Endothelial cell of umbilical vein (primary cell): ENCODE measurements around the gene KIF5C. TPM values are rescaled to one million over a fixed set of nuclear protein-coding genes. Genes with fewer than 3 reads are reported as not detected.

Experiments used
- BruUV-seq: library from RNA; stranded (reverse); fragments of 400-500 nt; replicated peaks from 2 replicates; lab custom pipeline; 2021; lab: Mats Ljungman, UMichigan
- CTCF ChIA-PET: fragments of 300-600, 350-600 bp; sonication (Branson Sonifier 250); formaldehyde crosslinking; loops from one replicate; lab custom pipeline; 2021; ENCODE audit warnings: antibody characterized with exemption, inconsistent platforms; lab: Charles Lee
- POLR2A ChIA-PET: fragments of 300-600, 350-600 bp; sonication (Branson Sonifier 250); formaldehyde crosslinking; loops from one replicate; lab custom pipeline; 2021; ENCODE audit warnings: antibody characterized with exemption, inconsistent platforms; lab: Charles Lee
- DNase-seq: peaks from one replicate; pipeline ENCODE4 v3.0.0-alpha.2; 2011; ENCODE audit warnings: low read depth, low spot score
- FAIRE-seq: peaks from 2 replicates; lab custom pipeline; 2011; peaks lifted over from hg19 to GRCh38; lab: Jason Lieb, UNC
- H2AFZ ChIP-seq: 2 replicates; pipeline ENCODE4 v1.6.0; 2012; ENCODE audit warnings: low read depth, low read length, control low read depth, inconsistent platforms
- H3K27ac ChIP-seq: 2 replicates; pipeline ENCODE4 v1.5.1; 2011; ENCODE audit warnings: low read depth, mild to moderate bottlenecking, control low read depth, low read length, moderate library complexity; ENCODE audit not compliant: insufficient read depth
- H3K27me3 ChIP-seq, 2 experiments: 2 replicates each; pipeline versions ENCODE4 v1.6.0 to v1.6.1; 2011; ENCODE audit warnings: low read length in 2 of 2, mixed read lengths in 1 of 2; ENCODE audit not compliant: control insufficient read depth in 2 of 2, insufficient read depth in 2 of 2
- H3K36me3 ChIP-seq, 2 experiments: 2 replicates in 1 of 2; 3 replicates in 1 of 2; pipeline ENCODE4 v1.5.1; 2011; ENCODE audit warnings: low read length in 2 of 2, mild to moderate bottlenecking in 1 of 2, moderate library complexity in 1 of 2; ENCODE audit not compliant: control insufficient read depth in 2 of 2, insufficient read depth in 2 of 2; ENCODE audit errors: extremely low read depth in 1 of 2
- H3K4me1 ChIP-seq: 3 replicates; pipeline ENCODE4 v1.5.1; 2011; ENCODE audit warnings: mild to moderate bottlenecking, low read length; ENCODE audit not compliant: control insufficient read depth, insufficient read depth; ENCODE audit errors: extremely low read depth
- H3K4me2 ChIP-seq: 2 replicates; pipeline ENCODE4 v1.6.1; 2011; ENCODE audit warnings: low read length, control low read depth, mixed read lengths; ENCODE audit not compliant: insufficient read depth
- H3K4me3 ChIP-seq, 3 experiments: fragments of 200-600 bp in 1 of 3; sonication (generic), shearing (Covaris generic) in 1 of 3; replicated peaks in 1 of 3; 2 replicates each; pipeline ENCODE4 v1.5.1; 2011 to 2016; ENCODE audit warnings: control low read depth in 3 of 3, low read length in 3 of 3, mild to moderate bottlenecking in 2 of 3, inconsistent platforms in 1 of 3, low read depth in 1 of 3, moderate library complexity in 1 of 3; ENCODE audit not compliant: insufficient read depth in 1 of 3
- H3K79me2 ChIP-seq: 2 replicates; pipeline ENCODE4 v1.6.0; 2012; ENCODE audit warnings: low read length, inconsistent platforms; ENCODE audit not compliant: control insufficient read depth, insufficient read depth
- H3K9ac ChIP-seq: replicated peaks from 2 replicates; pipeline ENCODE3; 2011; ENCODE audit warnings: low read length, control low read depth; ENCODE audit not compliant: insufficient read depth; ENCODE audit errors: extremely low read depth
- H3K9me1 ChIP-seq: replicated peaks from 3 replicates; pipeline ENCODE4 v1.6.0; 2011; ENCODE audit warnings: mild to moderate bottlenecking, low read length; ENCODE audit not compliant: control insufficient read depth, insufficient read depth; ENCODE audit errors: extremely low read depth
- H3K9me3 ChIP-seq: replicated peaks from 2 replicates; pipeline ENCODE4 v1.5.1; 2012; ENCODE audit warnings: low read length, inconsistent platforms; ENCODE audit not compliant: control insufficient read depth, insufficient read depth
- H4K20me1 ChIP-seq: replicated peaks from 2 replicates; pipeline ENCODE3; 2011; ENCODE audit warnings: mild to moderate bottlenecking, low read length; ENCODE audit not compliant: control insufficient read depth, insufficient read depth; ENCODE audit errors: extremely low read depth
- CTCF ChIP-seq, 2 donors: IDR thresholded peaks; 1 replicate in 1 of 2; 2 replicates in 1 of 2; pipeline ENCODE4 v1.5.1; 2011; ENCODE audit warnings: low read length in 2 of 2, mild to moderate bottlenecking in 2 of 2, moderate library complexity in 2 of 2, control low read depth in 1 of 2, inconsistent platforms in 1 of 2, low read depth in 1 of 2; ENCODE audit not compliant: insufficient read depth in 1 of 2; ENCODE audit errors: extremely low read depth in 1 of 2
- EZH2 ChIP-seq: IDR thresholded peaks from 2 replicates; pipeline ENCODE4 v1.6.1; 2012; ENCODE audit warnings: borderline replicate concordance, low read depth, mild to moderate bottlenecking, moderate library complexity, low read length, inconsistent platforms; ENCODE audit not compliant: severe bottlenecking
- FOS ChIP-seq: IDR thresholded peaks from 2 replicates; pipeline ENCODE4 v1.6.1; 2011; ENCODE audit warnings: mild to moderate bottlenecking, low read length, moderate library complexity, borderline replicate concordance; ENCODE audit not compliant: insufficient read depth
- GATA2 ChIP-seq: IDR thresholded peaks from 2 replicates; pipeline ENCODE4 v1.7.0; 2011; ENCODE audit warnings: low read depth, mild to moderate bottlenecking, moderate library complexity, mixed read lengths, low read length; ENCODE audit not compliant: insufficient read length, insufficient read depth
- JUN ChIP-seq: IDR thresholded peaks from 2 replicates; pipeline ENCODE4 v1.6.1; 2011; ENCODE audit warnings: borderline replicate concordance, low read depth; ENCODE audit not compliant: insufficient read length, insufficient read depth
- POLR2A ChIP-seq: IDR thresholded peaks from 2 replicates; pipeline ENCODE4 v1.6.1; 2012; ENCODE audit warnings: low read depth, mild to moderate bottlenecking, control low read depth, low read length
- POLR2AphosphoS5 ChIP-seq: IDR thresholded peaks from 2 replicates; pipeline ENCODE4 v1.6.1; 2012; ENCODE audit warnings: low read depth, mild to moderate bottlenecking, control low read depth, low read length, moderate library complexity; ENCODE audit not compliant: insufficient read depth
- dilution Hi-C: fragments of 300-500 bp; cut with MboI; formaldehyde crosslinking; loops from one replicate; pipeline ENCODE4 v1.15.0; 2019; ENCODE audit warnings: low sequenced_read_pairs; ENCODE audit not compliant: extremely low pct_ligation_motif_present
- intact Hi-C: fragments of 100-400 bp; cut with micrococcal nuclease; formaldehyde crosslinking; loops from one replicate; pipeline ENCODE4 v1.10.0; 2022
- polyA plus RNA-seq, 4 experiments: library from polyadenylated mRNA; depleted of rRNA in 3 of 4; stranded (reverse) in 3 of 4; unstranded in 1 of 4; fragments of >200 nt; gene quantifications; 2 replicates each; pipeline versions ENCODE4 v1.2.1 to v1.2.3, GENCODE V29; 2011 to 2012; ENCODE audit warnings: missing spikeins in 1 of 4
- total RNA-seq: library from RNA; stranded (reverse); gene quantifications from 2 replicates; pipeline ENCODE4 v1.2.3, GENCODE V29; 2021
- TF ChIP-seq, protein P1 (sequence below): IDR thresholded peaks from 2 replicates; pipeline ENCODE4 v1.6.1; 2011; ENCODE audit not compliant: insufficient read depth, insufficient read length

Gene KIF5C
- total and polyA plus RNA-seq, 2 donors (not counting 3 experiments of a cell fraction or from before 2014, with no cell fraction given), result 0.01 to 0.55 TPM

GRCh38 chr2:148957023-148957422, 82.0 kb downstream of the KIF5C start:
- no peak overlapping the region for H3K4me3 ChIP-seq
- BruUV-seq, result no TSS peak
- H3K27ac ChIP-seq, result no peak overlapping the region
- no peak for TF ChIP-seq EZH2
- no peak for TF ChIP-seq CTCF (IDR thresholded peaks at IDR 0.05; ENCODE audit: extremely low read depth in 1 of 2, insufficient read depth in 1 of 2, low read depth in 1 of 2, low read length in 2 of 2)
- TF ChIP-seq JUN, result no peak
- no peak for TF ChIP-seq POLR2AphosphoS5
- no peak for TF ChIP-seq GATA2
- no peak for TF ChIP-seq POLR2A
- no peak for TF ChIP-seq FOS
- TF ChIP-seq, protein P1, sequence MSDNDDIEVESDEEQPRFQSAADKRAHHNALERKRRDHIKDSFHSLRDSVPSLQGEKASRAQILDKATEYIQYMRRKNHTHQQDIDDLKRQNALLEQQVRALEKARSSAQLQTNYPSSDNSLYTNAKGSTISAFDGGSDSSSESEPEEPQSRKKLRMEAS, result no peak
- no peaks in the 10 kb centered on the region for H3K36me3 ChIP-seq
- DNase-seq (no peak), FAIRE-seq (no peak)
- H3K27me3 ChIP-seq, result peaks cover 0 to 3% of the 10 kb centered on the region in 2 experiments
- H2AFZ ChIP-seq, result no peak overlapping the region
- H3K79me2 ChIP-seq, result no peaks in the 10 kb centered on the region
- H3K9me1 ChIP-seq, result no peaks in the 10 kb centered on the region
- ChIA-PET CTCF (no interaction called here), POLR2A (no interaction called here)
- no peaks in the 10 kb centered on the region for H4K20me1 ChIP-seq
- intact Hi-C loops (no loop called here), dilution Hi-C loops (no loop called here)
- H3K4me1 ChIP-seq, result no peaks in the 10 kb centered on the region
- H3K9me3 ChIP-seq, result no peaks in the 10 kb centered on the region
- no peak overlapping the region for H3K4me2 ChIP-seq
- H3K9ac ChIP-seq, result no peak overlapping the region
